GM12878 (cell line): Measurements from ENCODE around the gene SNU13. TPM values are rescaled to one million over a fixed set of nuclear protein-coding genes. Genes with fewer than 3 reads are reported as not detected.

Experiments
- ATAC-seq: fragments of 200-7000 bp; cut with Tn5 transposase; 3 replicates; pipeline ENCODE4 v1.9.1; 2020; ENCODE audit warnings: mild to moderate bottlenecking, moderate library complexity
- BruUV-seq: library from RNA; stranded (reverse); fragments of 400-500 nt; replicated peaks from 2 replicates; lab custom pipeline; 2021; lab: Mats Ljungman, UMichigan
- CTCF ChIA-PET: fragments of 300-600 bp; sonication (Branson Sonifier 250); formaldehyde crosslinking; extraction: SDS; loops from one replicate; lab custom pipeline; 2021; ENCODE audit warnings: inconsistent platforms; lab: Yijun Ruan, JAX
- POLR2A ChIA-PET: fragments of 350-600 bp; formaldehyde crosslinking; extraction: SDS; loops from one replicate; lab custom pipeline; 2021; ENCODE audit warnings: inconsistent platforms; lab: Charles Lee
- RAD21 ChIA-PET: fragments of 300-600 bp; sonication (Branson Sonifier 250); formaldehyde crosslinking; loops from one replicate; lab custom pipeline; 2023; ENCODE audit warnings: antibody characterized with exemption; ENCODE audit not compliant: unreplicated experiment; lab: Charles Lee
- SMC1A ChIA-PET: fragments of 300-600 bp; sonication (Branson Sonifier 250); formaldehyde crosslinking; loops from one replicate; lab custom pipeline; 2023; ENCODE audit not compliant: unreplicated experiment, uncharacterized antibody; lab: Charles Lee
- DNase-seq: peaks from one replicate; pipeline ENCODE4 v3.0.0-alpha.2; 2011; ENCODE audit warnings: low read depth, low spot score
- FAIRE-seq: peaks from 3 replicates; lab custom pipeline; 2011; peaks lifted over from hg19 to GRCh38; lab: Jason Lieb, UNC
- H2AFZ ChIP-seq: 2 replicates; pipeline ENCODE4 v1.6.0; 2011; ENCODE audit warnings: low read depth, low read length, control low read depth; ENCODE audit not compliant: control insufficient read depth
- H3K27ac ChIP-seq: 2 replicates; pipeline ENCODE4 v1.5.1; 2011; ENCODE audit warnings: control low read depth; ENCODE audit not compliant: control insufficient read depth, insufficient read depth
- H3K27me3 ChIP-seq, 2 experiments: replicated peaks in 1 of 2; 2 replicates each; pipeline versions ENCODE4 v1.6.0 to v1.6.1; 2011; ENCODE audit warnings: low read length in 1 of 2; ENCODE audit not compliant: control insufficient read depth in 2 of 2, insufficient read depth in 2 of 2
- H3K36me3 ChIP-seq, 2 experiments: 2 replicates each; pipeline ENCODE4 v1.5.1; 2011; ENCODE audit warnings: low read length in 1 of 2; ENCODE audit not compliant: control insufficient read depth in 2 of 2, insufficient read depth in 2 of 2
- H3K4me1 ChIP-seq: 2 replicates; pipeline ENCODE4 v1.6.1; 2011; ENCODE audit warnings: mild to moderate bottlenecking, low read length, moderate library complexity, mixed read lengths; ENCODE audit not compliant: control insufficient read depth, insufficient read depth
- H3K4me2 ChIP-seq: 2 replicates; pipeline ENCODE4 v1.6.0; 2011; ENCODE audit warnings: control low read depth; ENCODE audit not compliant: control insufficient read depth, insufficient read depth
- H3K4me3 ChIP-seq: fragments of 200-600 bp; sonication (generic); 2 replicates; pipeline ENCODE4 v1.5.1; 2016
- H3K79me2 ChIP-seq: 2 replicates; pipeline ENCODE4 v1.6.0; 2011; ENCODE audit warnings: low read length; ENCODE audit not compliant: control insufficient read depth, insufficient read depth
- H3K9ac ChIP-seq: 2 replicates; pipeline ENCODE4 v1.8.0; 2011; ENCODE audit warnings: low read length, control low read depth, mixed read lengths; ENCODE audit not compliant: control insufficient read depth, insufficient read depth
- H3K9me3 ChIP-seq: replicated peaks from 3 replicates; pipeline ENCODE4 v1.5.1; 2011; ENCODE audit warnings: mild to moderate bottlenecking, low read length; ENCODE audit not compliant: control insufficient read depth, insufficient read depth
- H4K20me1 ChIP-seq: 2 replicates; pipeline ENCODE4 v1.6.0; 2011; ENCODE audit not compliant: control insufficient read depth, insufficient read depth
- RELA ChIP-seq: fragments of 450-650 bp; IDR thresholded peaks from 2 replicates; pipeline ENCODE4 v1.8.0; 2014; ENCODE audit warnings: borderline replicate concordance; ENCODE audit not compliant: partially characterized antibody
- RUNX3 ChIP-seq: IDR thresholded peaks from 2 replicates; pipeline ENCODE4 v1.6.1; 2012; ENCODE audit warnings: low read length, inconsistent platforms
- ZNF207 ChIP-seq: fragments of 450-650 bp; IDR thresholded peaks from 2 replicates; pipeline ENCODE4 v1.6.1; 2014; ENCODE audit warnings: antibody characterized with exemption, mild to moderate bottlenecking, borderline replicate concordance
- ZNF592 ChIP-seq: fragments of 450-650 bp; IDR thresholded peaks from 2 replicates; pipeline ENCODE4 v1.6.1; 2017; ENCODE audit warnings: mild to moderate bottlenecking, moderate library complexity
- WGBS: methylation state at CpG from one replicate; pipeline ENCODE4 v1.1.6; 2016; ENCODE audit warnings: low lambda C conversion rate; ENCODE audit not compliant: insufficient replicate concordance, insufficient coverage; ENCODE audit errors: missing lambda C conversion rate; 5-methylcytosine and 5-hydroxymethylcytosine counted together
- in situ Hi-C: fragments of 300-500 bp; cut with MboI; formaldehyde crosslinking; loops from 9 replicates; pipeline ENCODE4 v1.14.3; 2018; ENCODE audit warnings: mixed read lengths
- intact Hi-C: fragments of 100-400 bp; cut with micrococcal nuclease; formaldehyde crosslinking; loops from one replicate; pipeline ENCODE4 v1.14.2; 2022; ENCODE audit not compliant: unreplicated experiment
- polyA plus RNA-seq, 11 experiments: library from polyadenylated mRNA; depleted of rRNA in 4 of 11; unstranded in 6 of 11; stranded (reverse) in 5 of 11; fragments of >200 nt; fragmentation: Nextera tagmentation in 4 of 11; fragmentation: Illumina TruSeq in 1 of 11; extraction: Ambion mirVana in 4 of 11; extraction: Trizol in 1 of 11; gene quantifications; 1 replicate in 1 of 11; 2 replicates in 10 of 11; pipeline versions ENCODE4 v1.2.1 to v1.2.3, GENCODE V29; 2011 to 2016; ENCODE audit warnings: inconsistent platforms in 2 of 11, missing spikeins in 2 of 11, low read depth in 1 of 11
- total RNA-seq, 4 experiments: library from RNA; depleted of rRNA in 3 of 4; stranded (reverse); fragments of >200 nt in 3 of 4; fragmentation: Illumina TruSeq in 1 of 4; extraction: Trizol in 1 of 4; gene quantifications; 2 replicates each; pipeline versions ENCODE4 v1.2.1 to v1.2.3, GENCODE V29; 2013 to 2021

The SNU13 gene
- total and polyA plus RNA-seq, 10 of the 15 experiments (the other 5 are each of a cell fraction or from before 2014, with no cell fraction given), result 157 to 870 (median 256) TPM

- POLR2A ChIA-PET, result interaction anchor here (3.8 kb wide), 1 partner anchor 100 kb away, joined by 27 read pairs; the partner anchor contains the start of gene CCDC134
- intact Hi-C loops, result no loop called here
- RAD21 ChIA-PET, result no interaction called here
- TF ChIP-seq ZNF207, result no peak
- TF ChIP-seq ZNF592, result no peak
- no peak for TF ChIP-seq RELA
- TF ChIP-seq RUNX3, result no peak
- H4K20me1 ChIP-seq, result no peaks in the 10 kb centered on the region
- H3K36me3 ChIP-seq, result no peaks in the 10 kb centered on the region
- in situ Hi-C loops, result no loop called here
- no peak overlapping the region for H3K9ac ChIP-seq
- no peak overlapping the region for H2AFZ ChIP-seq
- H3K79me2 ChIP-seq, result no peaks in the 10 kb centered on the region
- no peaks in the 10 kb centered on the region for H3K27me3 ChIP-seq
- no peak for DNase-seq
- peaks cover 19% of the 10 kb centered on the region for H3K4me1 ChIP-seq
- SMC1A ChIA-PET, result interaction anchor here (1.2 kb wide), 1 partner anchor 246 kb away, joined by 4 read pairs; the partner anchor contains the start of gene CENPM
- H3K9me3 ChIP-seq, result no peaks in the 10 kb centered on the region; the same call in 2 of the 3 replicates
- no TSS peak for BruUV-seq
- CTCF ChIA-PET, result interaction anchor here (3.7 kb wide), 1 partner anchor 47 kb away, joined by 71 read pairs; no protein-coding TSS in a partner anchor
- H3K4me2 ChIP-seq, result no peak overlapping the region
- FAIRE-seq, result no peak
- 94% methylated on average over 16 of the region's 16 CpGs for WGBS
- no peak overlapping the region for H3K27ac ChIP-seq
- ATAC-seq, result no peak
- H3K4me3 ChIP-seq, result no peak overlapping the region
These were observed 11.4 kb upstream of the SNU13 start for GRCh38 chr22:41700108-41700364.
